Nephron (organoid): Measurements from ENCODE around the gene FAM193A.

Experiments used
- H3K27ac Mint-ChIP-seq, 3 experiments: 2 replicates each; pipeline ENCODE4 v1.8.0; 2020; ENCODE audit warnings: mixed read lengths in 3 of 3, mild to moderate bottlenecking in 2 of 3, moderate library complexity in 1 of 3
- H3K27me3 Mint-ChIP-seq: 2 replicates; pipeline ENCODE4 v1.8.0; 2021; ENCODE audit warnings: low read depth, mild to moderate bottlenecking, moderate library complexity, mixed read lengths
- H3K36me3 Mint-ChIP-seq: 2 replicates; pipeline ENCODE4 v1.8.0; 2020; ENCODE audit warnings: low read depth, mixed read lengths
- H3K4me1 Mint-ChIP-seq: 2 replicates; pipeline ENCODE4 v1.8.0; 2020; ENCODE audit warnings: mixed read lengths
- H3K4me3 Mint-ChIP-seq, 3 experiments: 2 replicates each; pipeline ENCODE4 v1.8.0; 2020; ENCODE audit warnings: mild to moderate bottlenecking in 3 of 3, mixed read lengths in 3 of 3, moderate library complexity in 2 of 3
- H3K9me3 Mint-ChIP-seq: 2 replicates; pipeline ENCODE4 v1.8.0; 2020; ENCODE audit warnings: mixed read lengths
- CTCF ChIP-seq, 3 experiments: fragments of 200-600 bp; sonication (generic); IDR thresholded peaks; one replicate each; pipeline ENCODE4 v1.5.0; 2021; ENCODE audit warnings: antibody characterized with exemption in 3 of 3; ENCODE audit not compliant: unreplicated experiment in 3 of 3

Gene FAM193A

GRCh38 chr4:2647403-2648158, 111.1 kb downstream of the FAM193A start:
- H3K27ac Mint-ChIP-seq: no peak overlapping the region
- no peak overlapping the region for H3K4me3 Mint-ChIP-seq
- H3K36me3 Mint-ChIP-seq: peaks cover 75% of the 10 kb centered on the region
- H3K9me3 Mint-ChIP-seq: no peaks in the 10 kb centered on the region
- no peak for TF ChIP-seq CTCF (IDR thresholded peaks at IDR 0.05; ENCODE audit: unreplicated experiment in 3 of 3)
- no peaks in the 10 kb centered on the region for H3K27me3 Mint-ChIP-seq
- no peaks in the 10 kb centered on the region for H3K4me1 Mint-ChIP-seq

GRCh38 chr4:2648159-2648814, 111.8 kb downstream of the FAM193A start:
- no peaks in the 10 kb centered on the region for H3K27me3 Mint-ChIP-seq
- no peak for TF ChIP-seq CTCF (IDR thresholded peaks at IDR 0.05; ENCODE audit: unreplicated experiment in 3 of 3)
- H3K9me3 Mint-ChIP-seq: no peaks in the 10 kb centered on the region
- H3K4me3 Mint-ChIP-seq: no peak overlapping the region
- H3K4me1 Mint-ChIP-seq: no peaks in the 10 kb centered on the region
- H3K36me3 Mint-ChIP-seq: peaks cover 71% of the 10 kb centered on the region
- H3K27ac Mint-ChIP-seq: no peak overlapping the region

- H3K4me3 Mint-ChIP-seq: no peak overlapping the region
- no peaks in the 10 kb centered on the region for H3K27me3 Mint-ChIP-seq
- no peak overlapping the region for H3K27ac Mint-ChIP-seq
- no peaks in the 10 kb centered on the region for H3K4me1 Mint-ChIP-seq
- H3K9me3 Mint-ChIP-seq: no peaks in the 10 kb centered on the region
- no peak for TF ChIP-seq CTCF (IDR thresholded peaks at IDR 0.05; ENCODE audit: unreplicated experiment in 3 of 3)
- peaks cover 63% of the 10 kb centered on the region for H3K36me3 Mint-ChIP-seq
Observed at GRCh38 chr4:2649604-2650114, 113.2 kb downstream of the FAM193A start.

- no peak overlapping the region for H3K4me3 Mint-ChIP-seq
- no peak for TF ChIP-seq CTCF (IDR thresholded peaks at IDR 0.05; ENCODE audit: unreplicated experiment in 3 of 3)
- no peaks in the 10 kb centered on the region for H3K9me3 Mint-ChIP-seq
- H3K27me3 Mint-ChIP-seq: no peaks in the 10 kb centered on the region
- peaks cover 62% of the 10 kb centered on the region for H3K36me3 Mint-ChIP-seq
- H3K27ac Mint-ChIP-seq: no peak overlapping the region
- H3K4me1 Mint-ChIP-seq: no peaks in the 10 kb centered on the region
Observed at GRCh38 chr4:2650276-2650675, 113.8 kb downstream of the FAM193A start.

GRCh38 chr4:2651546-2651945, 115.1 kb downstream of the FAM193A start:
- Mint-ChIP-seq H3K27me3 (no peaks in the 10 kb centered on the region), H3K36me3 (peaks cover 64% of the 10 kb centered on the region), H3K9me3 (no peaks in the 10 kb centered on the region), H3K27ac (no peak overlapping the region), H3K4me1 (no peaks in the 10 kb centered on the region), H3K4me3 (no peak overlapping the region)
- no peak for TF ChIP-seq CTCF (IDR thresholded peaks at IDR 0.05; ENCODE audit: unreplicated experiment in 3 of 3)
